Right lobe of liver (tissue), 6 donors: ENCODE data around the gene RNF166. TPM values are rescaled to one million over a fixed set of nuclear protein-coding genes. Genes with fewer than 3 reads are reported as not detected.

Experiments
- ATAC-seq, 4 donors: fragments of 200-7000 bp; cut with Tn5 transposase; one replicate each; pipeline ENCODE4 v1.9.1; 2020; ENCODE audit warnings: mild to moderate bottlenecking in 4 of 4, moderate library complexity in 4 of 4
- DNase-seq, 3 donors: peaks; one replicate each; pipeline ENCODE4 v3.0.0-alpha.2; 2020
- H3K27ac ChIP-seq, 3 donors: fragments of 200-600 bp; one replicate each; pipeline ENCODE4 v1.8.0; 2022
- H3K27me3 ChIP-seq, 2 donors: fragments of 200-600 bp; one replicate each; pipeline ENCODE4 v1.8.0; 2022
- H3K36me3 ChIP-seq, 4 donors: fragments of 200-600 bp; sonication (generic) in 1 of 4; one replicate each; pipeline versions ENCODE4 v1.5.1 to v1.8.0; 2017 to 2022; ENCODE audit warnings: control low read depth in 1 of 4
- H3K4me1 ChIP-seq, 4 donors: fragments of 200-600 bp; sonication (generic) in 1 of 4; one replicate each; pipeline versions ENCODE4 v1.5.1 to v1.8.0; 2017 to 2022; ENCODE audit warnings: control low read depth in 1 of 4
- H3K4me3 ChIP-seq, 3 donors: fragments of 200-600 bp; one replicate each; pipeline ENCODE4 v1.8.0; 2022
- H3K9me3 ChIP-seq, 4 donors: fragments of 200-600 bp; sonication (generic) in 1 of 4; one replicate each; pipeline versions ENCODE4 v1.5.1 to v1.8.0; 2017 to 2022; ENCODE audit warnings: control low read depth in 1 of 4
- POLR2A ChIP-seq: fragments of 450-650 bp; IDR thresholded peaks from one replicate; pipeline ENCODE4 v1.6.1; 2017; ENCODE audit warnings: antibody characterized with exemption, mild to moderate bottlenecking
- WGBS: methylation state at CpG from one replicate; pipeline ENCODE4 v1.1.6; 2018; ENCODE audit warnings: low coverage, low lambda C conversion rate; ENCODE audit not compliant: insufficient coverage; ENCODE audit errors: missing lambda C conversion rate; 5-methylcytosine and 5-hydroxymethylcytosine counted together
- intact Hi-C, 2 donors: fragments of 100-400 bp; cut with DNase I; formaldehyde crosslinking; loops; one replicate each; pipeline versions ENCODE4 v1.11.2 to v1.14.1; 2022
- total RNA-seq, 6 experiments: library from RNA; depleted of rRNA in 2 of 6; stranded (reverse); fragments of >200 nt in 2 of 6; fragmentation: NEBNext Ultra II Directional in 3 of 6; extraction: Animal tissue kit (Norgen Biotek cat#: 25700) in 3 of 6; gene quantifications; one replicate each; pipeline versions ENCODE4 v1.1.0 to v1.2.4, GENCODE V29; 2016 to 2023
- TF ChIP-seq, protein P1 (sequence below), 4 donors: fragments of 200-600 bp in 3 of 4; fragments of 450-650 bp in 1 of 4; IDR thresholded peaks; one replicate each; pipeline versions ENCODE4 v1.5.1 to v1.8.0; 2016 to 2022; ENCODE audit warnings: antibody characterized with exemption in 4 of 4, mild to moderate bottlenecking in 2 of 4
- donor health status: DM: no; HTN: yes; CAD: no.
- donor health status: DM: no; HTN: no; CAD: no.
- donor health status: DM: no; HTN: no; CAD: no.
- donor health status: DM: no; HTN: yes; CAD: no.
- donor health status: DM: no; HTN: yes; CAD: no.

RNF166 gene
- total RNA-seq, 6 experiments from 2014 or later, result 8.1 to 12.8 (median 10.0) TPM

DNA sequence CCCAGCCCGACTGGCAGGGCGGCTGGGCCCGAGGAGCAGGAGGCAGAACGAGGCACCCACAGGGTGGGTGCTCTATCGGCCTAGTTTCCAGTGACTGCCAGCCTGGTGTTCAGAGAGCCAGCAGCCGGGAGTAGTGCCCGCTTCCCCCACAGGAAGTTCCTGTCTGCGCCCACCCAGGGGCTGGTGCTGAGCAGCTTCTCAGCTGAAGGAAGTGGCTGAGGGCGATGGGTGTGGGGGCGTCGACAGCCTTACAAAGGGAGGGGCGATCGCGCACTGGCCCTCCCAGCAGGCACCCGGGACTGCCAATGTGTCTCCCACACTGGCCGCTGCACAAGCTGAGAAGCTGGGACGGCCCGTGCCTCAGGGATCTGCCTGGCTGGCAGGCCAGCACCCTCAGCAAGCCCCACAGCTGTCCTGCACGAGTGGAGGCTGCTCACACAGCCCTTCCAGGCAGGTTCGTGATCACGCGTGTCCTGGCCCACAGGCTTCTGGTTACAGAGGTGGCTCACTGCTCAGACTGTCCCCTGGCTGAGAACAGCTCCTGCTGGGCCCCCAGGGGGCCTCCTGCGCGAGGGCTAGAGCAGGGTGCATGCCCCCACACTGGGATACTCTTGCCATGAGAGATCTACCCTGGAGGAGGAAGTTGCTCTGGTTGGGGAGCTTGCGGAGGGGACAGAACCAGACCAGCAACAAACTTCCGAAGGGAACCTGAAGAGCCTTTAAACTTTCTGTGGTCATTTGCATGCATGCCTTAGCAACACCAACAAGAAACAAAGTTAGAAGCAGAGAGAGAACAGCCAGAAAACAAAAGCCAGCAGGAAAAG lies 2.5 kb downstream of the RNF166 start:
- peak overlapping the region in 2 of 3 donors; percentile 9 to 10 for H3K4me3 ChIP-seq
- DNase-seq (peak in 2 of 3 donors; percentile 61 to 77), ATAC-seq (peak; percentile 3 to 28 (median 17))
- TF ChIP-seq, protein P1, sequence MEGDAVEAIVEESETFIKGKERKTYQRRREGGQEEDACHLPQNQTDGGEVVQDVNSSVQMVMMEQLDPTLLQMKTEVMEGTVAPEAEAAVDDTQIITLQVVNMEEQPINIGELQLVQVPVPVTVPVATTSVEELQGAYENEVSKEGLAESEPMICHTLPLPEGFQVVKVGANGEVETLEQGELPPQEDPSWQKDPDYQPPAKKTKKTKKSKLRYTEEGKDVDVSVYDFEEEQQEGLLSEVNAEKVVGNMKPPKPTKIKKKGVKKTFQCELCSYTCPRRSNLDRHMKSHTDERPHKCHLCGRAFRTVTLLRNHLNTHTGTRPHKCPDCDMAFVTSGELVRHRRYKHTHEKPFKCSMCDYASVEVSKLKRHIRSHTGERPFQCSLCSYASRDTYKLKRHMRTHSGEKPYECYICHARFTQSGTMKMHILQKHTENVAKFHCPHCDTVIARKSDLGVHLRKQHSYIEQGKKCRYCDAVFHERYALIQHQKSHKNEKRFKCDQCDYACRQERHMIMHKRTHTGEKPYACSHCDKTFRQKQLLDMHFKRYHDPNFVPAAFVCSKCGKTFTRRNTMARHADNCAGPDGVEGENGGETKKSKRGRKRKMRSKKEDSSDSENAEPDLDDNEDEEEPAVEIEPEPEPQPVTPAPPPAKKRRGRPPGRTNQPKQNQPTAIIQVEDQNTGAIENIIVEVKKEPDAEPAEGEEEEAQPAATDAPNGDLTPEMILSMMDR (IDR thresholded peaks at IDR 0.05), result no peak
- TF ChIP-seq POLR2A, result peak; percentile 24
- WGBS, result 58% methylated on average over 9 of the region's 26 CpGs
- H3K36me3 ChIP-seq, result peaks cover 0 to 4% (median 0%) of the 10 kb centered on the region in 4 donors
- peaks cover 0 to 21% (median 6%) of the 10 kb centered on the region in 4 donors for H3K4me1 ChIP-seq
- H3K9me3 ChIP-seq, result no peaks in the 10 kb centered on the region
- H3K27me3 ChIP-seq, result no peaks in the 10 kb centered on the region
- intact Hi-C loops, result no loop called here
- peak overlapping the region; percentile 58 to 82 (median 75) for H3K27ac ChIP-seq

DNA sequence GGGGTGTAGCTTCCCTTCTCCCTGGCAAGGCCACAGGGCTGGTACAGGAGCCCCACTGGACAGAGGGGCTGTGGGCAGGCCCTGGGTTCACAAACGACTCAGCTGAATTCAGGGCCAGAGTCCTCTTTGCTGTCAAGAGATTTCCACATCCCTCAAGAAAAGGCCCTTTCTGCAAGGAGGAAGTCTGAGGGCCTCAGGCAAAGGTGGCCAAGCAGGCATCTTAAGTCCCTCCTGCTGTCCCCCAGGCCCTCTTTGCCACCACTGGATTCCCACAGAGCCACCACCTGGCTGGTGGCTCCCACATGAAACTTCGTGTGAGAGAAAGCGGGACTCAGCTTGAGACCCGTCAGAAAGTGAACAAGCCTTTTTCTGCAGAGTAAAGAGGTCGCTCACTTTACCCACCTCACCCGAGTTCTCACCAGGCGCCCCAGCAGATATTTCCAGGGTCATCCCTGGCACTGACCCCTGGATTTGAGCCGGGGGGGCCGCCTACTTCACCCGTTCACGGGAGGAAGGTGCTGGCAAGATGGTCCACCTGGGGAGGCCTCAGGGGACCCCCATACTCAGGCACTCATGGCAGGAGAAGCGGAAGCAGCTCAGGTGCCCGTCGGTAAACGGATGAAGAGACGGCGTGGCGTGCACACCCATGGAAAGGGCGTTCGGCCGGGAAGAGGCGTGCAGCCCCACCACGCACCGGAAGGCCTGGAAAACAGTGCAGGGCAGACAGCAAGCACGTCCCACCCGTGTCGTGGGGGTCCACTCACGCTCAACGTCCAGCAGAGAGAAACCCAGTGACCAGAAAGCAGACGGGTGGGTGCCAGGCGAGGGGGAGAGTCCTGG lies 3.6 kb downstream of the RNF166 start:
- WGBS, result 69% methylated on average over 23 of the region's 31 CpGs
- intact Hi-C loops, result no loop called here
- no peak for ATAC-seq
- Histone ChIP-seq H3K4me1 (peaks cover 0 to 21% (median 6%) of the 10 kb centered on the region in 4 donors), H3K36me3 (peaks cover 0 to 6% (median 0%) of the 10 kb centered on the region in 4 donors), H3K9me3 (no peaks in the 10 kb centered on the region), H3K27me3 (no peaks in the 10 kb centered on the region), H3K27ac (peak overlapping the region; percentile 58 to 82 (median 75)), H3K4me3 (peak overlapping the region in 2 of 3 donors; percentile 9 to 10)
- TF ChIP-seq, protein P1 (IDR thresholded peaks at IDR 0.05), result no peak
- no peak for TF ChIP-seq POLR2A
- DNase-seq, result no peak

DNA sequence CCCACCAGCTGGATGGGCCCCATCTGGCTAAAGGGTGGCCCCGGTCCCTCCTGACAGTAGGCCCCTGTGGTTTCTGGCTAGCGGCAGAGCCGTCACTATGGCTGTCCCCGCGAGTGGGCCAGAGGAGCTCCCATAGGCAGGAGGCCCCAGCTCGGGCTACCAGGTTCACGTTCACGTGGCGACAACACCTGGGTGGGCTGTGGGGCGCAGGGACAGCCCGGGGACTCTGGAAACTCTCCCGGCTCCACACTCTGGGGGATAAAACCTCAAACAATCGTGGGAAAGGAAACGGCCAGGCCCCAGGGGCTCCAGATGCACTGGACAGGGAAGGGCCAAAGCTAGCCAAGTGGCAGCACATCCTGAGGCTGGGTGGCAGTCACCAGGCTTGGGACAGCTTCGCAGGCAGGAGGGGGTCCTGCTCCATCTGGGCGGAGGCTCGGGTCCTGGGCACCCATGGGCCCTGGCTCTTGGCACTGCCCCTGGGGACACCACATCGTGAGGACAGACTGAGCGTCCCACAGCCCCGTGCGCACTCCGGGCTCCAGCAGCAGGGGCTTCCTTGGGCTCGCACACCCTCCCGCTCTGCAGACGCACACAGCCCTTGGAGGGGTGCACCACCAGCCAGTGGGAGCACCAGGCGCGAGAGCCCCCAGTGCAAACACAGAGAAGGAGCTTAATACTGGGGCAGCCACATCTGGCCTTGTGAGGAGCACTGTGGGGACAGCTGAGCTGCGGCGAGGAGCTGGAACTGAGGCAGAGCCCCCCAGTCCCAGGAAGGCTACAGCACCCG lies 4.4 kb downstream of the RNF166 start:
- ATAC-seq (no peak), DNase-seq (no peak)
- peaks cover 0 to 13% (median 4%) of the 10 kb centered on the region in 4 donors for H3K4me1 ChIP-seq
- peaks cover 0 to 9% (median 1%) of the 10 kb centered on the region in 4 donors for H3K36me3 ChIP-seq
- H3K4me3 ChIP-seq, result peak overlapping the region in 2 of 3 donors; percentile 7 to 19
- TF ChIP-seq POLR2A, result no peak
- intact Hi-C loops, result no loop called here
- H3K27ac ChIP-seq, result peak overlapping the region; percentile 31 to 82 (median 75)
- WGBS, result 60% methylated on average over 10 of the region's 30 CpGs
- no peaks in the 10 kb centered on the region for H3K9me3 ChIP-seq
- H3K27me3 ChIP-seq, result no peaks in the 10 kb centered on the region

DNA sequence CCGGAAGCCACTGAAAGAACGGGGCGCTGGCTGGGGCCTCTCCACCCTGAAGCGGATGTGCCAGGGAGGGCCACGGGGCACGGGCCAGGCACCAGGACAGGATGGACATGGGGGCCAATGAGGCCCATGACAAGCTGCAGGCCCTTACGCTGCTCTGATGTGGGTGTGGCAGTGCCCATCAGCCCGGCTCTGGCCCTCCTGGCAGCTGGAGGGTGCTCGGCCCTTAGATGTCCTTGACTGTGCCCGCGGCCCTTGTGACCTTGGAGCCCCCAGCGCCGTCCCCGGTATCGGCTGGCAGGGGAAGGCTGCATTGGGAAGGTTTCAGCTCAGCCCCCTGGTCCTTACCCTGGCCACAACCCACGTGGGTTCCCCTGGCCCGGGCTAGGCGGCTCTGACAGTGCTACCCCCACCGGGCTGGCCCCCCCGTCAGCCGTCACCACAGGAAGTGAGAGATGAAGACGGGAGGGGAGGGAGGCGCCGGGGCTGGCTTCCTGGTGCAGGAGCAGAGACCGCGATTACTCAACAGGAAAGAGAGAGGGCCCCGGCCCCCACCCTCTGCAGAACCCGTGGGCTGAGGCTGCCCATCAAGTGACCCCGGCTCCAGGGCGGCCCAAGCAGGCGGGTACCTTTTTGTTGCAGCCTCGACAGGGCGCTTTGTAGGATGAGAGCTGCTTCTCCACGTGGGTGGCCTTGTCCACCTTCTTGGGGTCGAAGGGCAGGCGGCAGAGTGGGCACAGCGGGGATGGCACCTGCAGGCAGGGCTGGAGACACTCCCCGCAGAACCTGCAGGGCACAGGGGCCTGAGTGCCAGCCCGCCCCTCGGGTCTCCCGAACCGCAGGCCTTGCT lies 5.3 kb downstream of the RNF166 start:
- 31% methylated on average over 7 of the region's 42 CpGs for WGBS
- H3K27ac ChIP-seq, result peak overlapping the region; percentile 31 to 82 (median 78)
- DNase-seq (peak; percentile 88 to 96 (median 94)), ATAC-seq (peak; percentile 73 to 78 (median 76))
- TF ChIP-seq, protein P1 (IDR thresholded peaks at IDR 0.05), result no peak
- no peak for TF ChIP-seq POLR2A
- no peaks in the 10 kb centered on the region for H3K9me3 ChIP-seq
- intact Hi-C loops, result no loop called here
- peaks cover 0 to 9% (median 1%) of the 10 kb centered on the region in 4 donors for H3K36me3 ChIP-seq
- H3K4me3 ChIP-seq, result peak overlapping the region in 2 of 3 donors; percentile 7 to 19
- H3K4me1 ChIP-seq, result peaks cover 0 to 13% (median 4%) of the 10 kb centered on the region in 4 donors
- H3K27me3 ChIP-seq, result no peaks in the 10 kb centered on the region
